Skeletal muscle satellite cell (primary cell): ENCODE data around the gene SPINK14.

Experiments used
- H3K27me3 ChIP-seq: 2 replicates; pipeline ENCODE4 v1.7.0; 2013; ENCODE audit warnings: low read length; ENCODE audit not compliant: control insufficient read depth, insufficient read depth
- H3K36me3 ChIP-seq: 2 replicates; pipeline ENCODE4 v1.7.0; 2013; ENCODE audit warnings: mild to moderate bottlenecking, control low read depth, low read length; ENCODE audit not compliant: insufficient read depth
- H3K4me1 ChIP-seq: 2 replicates; pipeline ENCODE4 v1.7.0; 2013; ENCODE audit warnings: low read length; ENCODE audit not compliant: control insufficient read depth, insufficient read depth
- H3K4me2 ChIP-seq: 2 replicates; pipeline ENCODE4 v1.7.0; 2013; ENCODE audit warnings: mild to moderate bottlenecking, low read length
- H3K4me3 ChIP-seq: 2 replicates; pipeline ENCODE4 v1.7.0; 2013; ENCODE audit warnings: low read length
- H3K9ac ChIP-seq: 2 replicates; pipeline ENCODE4 v1.7.0; 2013; ENCODE audit warnings: mild to moderate bottlenecking, low read depth, low read length, moderate library complexity
- H3K9me3 ChIP-seq: replicated peaks from 2 replicates; pipeline ENCODE4 v1.7.0; 2013; ENCODE audit warnings: mild to moderate bottlenecking, control low read depth, low read length

SPINK14 gene

GRCh38 chr5:148202531-148203203 is 34.3 kb downstream of the SPINK14 start, which contains the start of gene SPINK6:
SPINK6 (plus strand) TSS chr5:148203042; CDS start chr5:148203097, 55 bp downstream.
- Histone ChIP-seq H3K27me3 (no peaks in the 10 kb centered on the region), H3K9ac (no peak within 1 kb of the TSS), H3K4me3 (no peak within 1 kb of the TSS), H3K36me3 (no peaks in the 10 kb centered on the region), H3K9me3 (no peaks in the 10 kb centered on the region), H3K4me2 (no peak within 1 kb of the TSS), H3K4me1 (no peaks in the 10 kb centered on the region)

GRCh38 chr5:148205044-148205806 is 36.9 kb downstream of the SPINK14 start:
- H3K36me3 ChIP-seq, result no peaks in the 10 kb centered on the region
- H3K4me1 ChIP-seq, result no peaks in the 10 kb centered on the region
- no peak overlapping the region for H3K4me3 ChIP-seq
- H3K9me3 ChIP-seq, result no peaks in the 10 kb centered on the region
- no peak overlapping the region for H3K9ac ChIP-seq
- no peak overlapping the region for H3K4me2 ChIP-seq
- no peaks in the 10 kb centered on the region for H3K27me3 ChIP-seq

GRCh38 chr5:148205865-148206264 is 37.5 kb downstream of the SPINK14 start:
- H3K4me1 ChIP-seq, result no peaks in the 10 kb centered on the region
- H3K9ac ChIP-seq, result no peak overlapping the region
- no peaks in the 10 kb centered on the region for H3K36me3 ChIP-seq
- H3K4me2 ChIP-seq, result no peak overlapping the region
- H3K9me3 ChIP-seq, result no peaks in the 10 kb centered on the region
- no peak overlapping the region for H3K4me3 ChIP-seq
- H3K27me3 ChIP-seq, result no peaks in the 10 kb centered on the region

GRCh38 chr5:148206620-148207019 is 38.3 kb downstream of the SPINK14 start:
- Histone ChIP-seq H3K4me1 (no peaks in the 10 kb centered on the region), H3K9ac (no peak overlapping the region), H3K9me3 (no peaks in the 10 kb centered on the region), H3K27me3 (no peaks in the 10 kb centered on the region), H3K4me2 (no peak overlapping the region), H3K36me3 (no peaks in the 10 kb centered on the region), H3K4me3 (no peak overlapping the region)

- H3K36me3 ChIP-seq, result no peaks in the 10 kb centered on the region
- no peak overlapping the region for H3K4me2 ChIP-seq
- H3K4me3 ChIP-seq, result no peak overlapping the region
- no peaks in the 10 kb centered on the region for H3K27me3 ChIP-seq
- no peaks in the 10 kb centered on the region for H3K9me3 ChIP-seq
- no peak overlapping the region for H3K9ac ChIP-seq
- no peaks in the 10 kb centered on the region for H3K4me1 ChIP-seq
Measured at GRCh38 chr5:148208226-148208625, 39.9 kb downstream of the SPINK14 start.

- no peak overlapping the region for H3K9ac ChIP-seq
- no peak overlapping the region for H3K4me2 ChIP-seq
- no peaks in the 10 kb centered on the region for H3K36me3 ChIP-seq
- H3K4me1 ChIP-seq, result no peaks in the 10 kb centered on the region
- no peak overlapping the region for H3K4me3 ChIP-seq
- H3K9me3 ChIP-seq, result no peaks in the 10 kb centered on the region
- H3K27me3 ChIP-seq, result no peaks in the 10 kb centered on the region
Measured at GRCh38 chr5:148209151-148209770, 40.9 kb downstream of the SPINK14 start.

- Histone ChIP-seq H3K27me3 (no peaks in the 10 kb centered on the region), H3K36me3 (no peaks in the 10 kb centered on the region), H3K9ac (no peak overlapping the region), H3K4me3 (no peak overlapping the region), H3K4me1 (no peaks in the 10 kb centered on the region), H3K4me2 (no peak overlapping the region), H3K9me3 (no peaks in the 10 kb centered on the region)
Measured at GRCh38 chr5:148214665-148215185, 46.4 kb downstream of the SPINK14 start.

GRCh38 chr5:148221508-148221907 is 53.2 kb downstream of the SPINK14 start:
- Histone ChIP-seq H3K27me3 (no peaks in the 10 kb centered on the region), H3K4me2 (no peak overlapping the region), H3K4me3 (no peak overlapping the region), H3K36me3 (no peaks in the 10 kb centered on the region), H3K9ac (no peak overlapping the region), H3K4me1 (no peaks in the 10 kb centered on the region), H3K9me3 (no peaks in the 10 kb centered on the region)

GRCh38 chr5:148224117-148224742 is 55.9 kb downstream of the SPINK14 start:
- Histone ChIP-seq H3K9me3 (no peaks in the 10 kb centered on the region), H3K9ac (no peak overlapping the region), H3K4me3 (no peak overlapping the region), H3K4me1 (no peaks in the 10 kb centered on the region), H3K4me2 (no peak overlapping the region), H3K36me3 (no peaks in the 10 kb centered on the region), H3K27me3 (no peaks in the 10 kb centered on the region)
